Epithelial cell of prostate (primary cell): Measurements from ENCODE around the gene LASP1NB.
A peak's percentile ranks its signal among the peaks of the same experiment; 100 is the strongest.
"Not testable (repeated sequence)": the region's sequence is repeated elsewhere in the genome, so short reads cannot be mapped to it uniquely, and the experiment has no call there.

Experiments
- DNase-seq: peaks from one replicate; pipeline ENCODE4 v3.0.0-alpha.2; 2011; ENCODE audit warnings: low read depth, low spot score
- H3K27ac ChIP-seq: fragments of 450-650 bp; 2 replicates; pipeline ENCODE4 v1.5.1; 2017; ENCODE audit warnings: mild to moderate bottlenecking

Gene LASP1NB

DNA sequence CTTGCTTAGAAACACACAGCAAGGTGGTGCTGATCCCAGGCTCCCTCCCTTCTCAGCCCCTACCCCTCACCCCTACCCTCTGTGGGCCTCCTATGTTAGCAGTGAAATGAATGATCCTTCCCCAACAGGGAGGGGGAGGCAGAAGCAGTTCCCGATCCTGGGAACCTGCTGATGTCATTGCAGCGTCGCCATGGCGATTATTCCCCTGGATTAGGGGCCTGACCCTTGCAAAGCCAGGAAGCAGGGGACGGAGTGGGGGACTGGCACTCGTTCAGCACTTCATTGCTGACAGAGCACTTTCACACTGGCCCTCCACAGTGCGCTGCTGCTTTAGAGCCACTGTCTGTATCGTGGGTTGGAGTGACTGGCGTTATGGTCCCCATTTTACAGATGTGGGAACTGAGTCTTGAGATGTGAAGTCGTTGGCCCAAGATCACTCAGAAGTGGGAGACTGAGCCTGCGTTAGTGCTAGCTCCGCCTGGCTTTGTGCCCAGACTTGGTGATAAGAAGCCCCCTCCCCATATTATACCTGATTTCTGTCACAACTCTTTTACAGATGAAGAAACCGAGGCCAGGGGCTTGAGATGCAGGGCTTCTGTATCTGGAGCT lies 29.0 kb upstream of the LASP1NB start:
- DNase-seq: no peak
- no peak overlapping the region for H3K27ac ChIP-seq

DNA sequence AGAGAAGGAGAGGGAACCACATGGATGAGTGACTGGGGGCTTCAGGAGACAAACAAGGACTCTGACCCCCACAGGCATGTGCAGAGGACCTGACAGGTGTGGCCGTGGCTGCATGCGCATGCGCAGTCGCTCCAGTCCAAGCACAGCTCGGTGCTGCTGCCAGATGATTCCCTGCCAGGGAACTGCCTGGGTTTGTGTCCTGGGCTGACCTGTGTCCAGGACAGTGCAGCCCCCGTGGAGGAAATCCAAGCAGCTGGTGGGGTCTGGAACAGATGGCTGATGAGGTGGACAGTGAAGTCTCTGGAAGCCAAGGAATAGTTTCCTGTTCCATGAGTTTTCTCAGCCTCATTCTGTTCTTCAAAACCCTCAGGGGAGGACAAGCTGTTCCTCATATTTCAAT lies 28.2 kb upstream of the LASP1NB start:
- DNase-seq: no peak
- H3K27ac ChIP-seq: no peak overlapping the region

DNA sequence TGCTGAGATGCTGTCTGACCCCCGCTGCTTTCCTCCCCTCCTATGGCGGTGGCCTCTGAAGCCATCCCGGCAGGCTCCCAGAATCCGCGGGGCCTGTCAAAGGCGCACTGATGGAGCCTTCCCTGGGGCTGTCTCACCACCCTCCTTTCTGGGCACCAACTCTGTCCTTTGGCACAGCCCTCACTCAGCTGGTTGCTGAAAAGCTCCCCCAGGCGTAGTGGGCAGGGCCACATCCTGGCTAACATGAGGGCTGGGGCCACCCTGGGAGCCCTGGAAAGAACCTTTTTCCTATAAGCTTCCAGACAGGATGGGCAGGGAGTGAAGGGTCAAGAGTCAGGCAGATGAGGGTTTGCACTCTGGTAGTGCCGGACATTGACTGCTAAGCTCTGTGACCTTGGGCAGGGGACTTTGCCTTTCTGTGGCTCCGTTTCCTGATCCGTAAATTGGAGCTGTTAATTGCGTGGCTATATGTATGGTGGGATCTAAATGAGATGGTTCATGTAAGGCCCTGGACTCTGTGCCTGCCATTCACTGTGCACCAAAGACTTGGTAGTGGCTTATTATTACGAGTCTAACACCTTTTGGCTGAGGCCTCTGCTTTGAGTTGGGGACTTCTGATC lies 27.6 kb upstream of the LASP1NB start:
- no peak overlapping the region for H3K27ac ChIP-seq

DNA sequence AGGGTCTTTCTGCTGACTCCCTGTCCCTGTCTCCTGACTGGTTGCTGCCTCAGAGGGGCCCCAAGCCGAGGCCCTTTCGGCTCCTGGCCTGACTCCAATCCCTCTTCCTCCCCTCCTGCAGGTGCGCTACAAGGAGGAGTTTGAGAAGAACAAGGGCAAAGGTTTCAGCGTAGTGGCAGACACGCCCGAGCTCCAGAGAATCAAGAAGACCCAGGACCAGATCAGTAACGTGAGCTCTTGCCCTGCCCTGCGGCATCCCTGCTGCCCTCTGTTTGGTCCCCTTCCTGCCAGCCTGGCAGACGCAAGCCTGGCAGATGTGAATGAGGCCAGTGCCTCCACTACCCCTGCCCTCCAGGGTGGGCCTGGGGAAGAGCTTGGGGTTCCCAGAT lies 27.1 kb upstream of the LASP1NB start:
- no peak for DNase-seq
- H3K27ac ChIP-seq: no peak overlapping the region

More for the DNA sequence above, 27.6 kb upstream of the LASP1NB start:
- no peak for DNase-seq

DNA sequence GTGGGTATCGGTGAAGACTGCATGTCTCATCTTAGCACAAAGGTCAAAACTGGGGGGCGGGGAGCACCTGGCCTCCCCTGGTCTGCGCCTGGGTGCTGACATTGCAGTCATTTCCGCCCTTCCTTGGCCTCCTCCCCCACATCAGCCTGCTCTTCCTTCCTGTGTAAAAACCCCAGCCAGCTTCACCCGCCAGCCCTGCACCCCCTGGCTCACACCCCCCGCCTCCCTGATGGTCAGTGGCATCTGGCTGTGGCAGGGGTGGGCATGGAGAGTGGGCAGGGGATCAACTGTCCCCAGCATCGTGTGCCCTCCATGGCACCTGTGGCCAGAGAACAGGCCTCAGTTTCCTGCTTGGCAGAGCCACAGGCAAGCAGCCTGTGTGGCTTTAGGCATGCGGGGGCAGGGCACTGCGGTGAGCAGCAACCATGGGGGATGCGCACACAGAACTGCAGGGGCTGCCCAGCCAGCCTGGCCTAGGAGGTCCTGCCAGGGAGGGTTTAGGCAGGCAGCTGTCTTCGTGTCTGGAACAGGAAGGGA lies 26.5 kb upstream of the LASP1NB start:
- H3K27ac ChIP-seq: no peak overlapping the region
- DNase-seq: no peak

DNA sequence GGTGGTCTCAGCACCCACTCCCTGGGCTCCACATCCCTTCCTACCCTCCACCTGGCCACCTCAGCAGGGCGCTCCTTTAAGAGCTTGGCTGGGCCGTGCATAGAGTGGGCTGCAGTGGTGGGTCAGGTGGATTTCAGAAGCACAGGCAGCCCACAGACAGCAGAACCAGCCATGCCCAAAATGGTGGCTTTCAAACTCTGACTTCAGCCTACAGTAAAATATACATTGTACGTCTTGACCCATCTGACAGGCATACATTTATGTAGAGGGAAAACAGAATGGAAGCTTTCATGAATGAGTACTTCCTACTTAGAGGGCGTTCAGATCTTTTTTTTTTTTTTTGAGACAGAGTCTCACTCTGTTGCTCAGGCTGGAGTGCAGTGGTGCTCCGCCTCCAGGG lies 26.0 kb upstream of the LASP1NB start:
- H3K27ac ChIP-seq: no peak overlapping the region
- DNase-seq: no peak

DNA sequence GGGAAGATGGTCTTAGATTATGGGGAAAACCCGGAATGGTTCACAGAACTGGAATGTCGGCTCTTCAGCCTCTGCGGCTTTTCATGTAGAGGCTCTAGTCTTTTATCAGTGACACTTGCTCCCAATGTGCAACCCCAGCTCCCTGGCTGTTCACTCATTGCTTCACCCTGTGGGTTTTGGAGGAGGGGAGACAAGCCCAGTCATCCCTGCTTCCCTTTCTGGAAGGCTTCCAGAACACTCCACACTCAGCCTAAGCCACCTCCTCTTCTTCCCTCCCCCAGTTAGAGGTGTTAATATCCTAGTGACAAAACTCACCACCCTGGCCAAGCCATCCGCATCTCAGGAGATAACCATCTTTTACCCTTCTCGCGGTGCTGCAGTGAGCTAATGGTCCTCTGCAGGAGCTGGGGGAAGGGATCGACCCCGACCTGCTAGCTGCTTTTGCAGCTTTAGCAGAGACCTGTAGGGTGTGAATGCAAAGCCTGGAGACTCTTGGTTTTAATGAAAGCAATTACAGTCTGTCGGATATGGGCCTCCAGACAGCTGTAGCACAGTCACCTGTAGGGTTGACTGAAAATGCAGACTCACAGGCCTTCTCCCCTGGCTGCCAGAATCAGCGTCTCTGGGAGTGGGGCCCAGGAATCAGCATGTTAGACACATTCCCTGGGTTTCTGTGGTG lies 24.3 kb upstream of the LASP1NB start:
- H3K27ac ChIP-seq: peak overlapping the region; percentile 15
- DNase-seq: peak; percentile 58

DNA sequence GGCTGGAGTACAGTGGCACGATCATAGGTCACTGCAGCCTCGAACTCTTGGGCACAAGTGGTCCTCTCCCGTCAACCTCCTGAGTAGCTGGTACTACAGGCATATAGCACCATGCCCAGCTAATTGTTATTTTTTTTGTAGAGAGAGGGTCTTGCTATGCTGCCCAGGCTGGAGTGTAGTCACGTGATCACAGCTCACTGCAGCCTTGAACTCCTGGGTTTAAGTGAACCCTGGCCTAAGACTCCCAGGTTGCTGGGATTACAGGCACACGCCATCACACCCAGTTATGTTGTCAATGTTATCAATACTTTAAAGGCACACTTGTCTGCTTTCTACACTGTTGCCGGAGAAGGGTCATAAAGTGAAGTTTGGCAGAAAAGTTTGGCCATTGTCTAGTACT lies 22.0 kb upstream of the LASP1NB start:
- H3K27ac ChIP-seq: no peak overlapping the region

DNA sequence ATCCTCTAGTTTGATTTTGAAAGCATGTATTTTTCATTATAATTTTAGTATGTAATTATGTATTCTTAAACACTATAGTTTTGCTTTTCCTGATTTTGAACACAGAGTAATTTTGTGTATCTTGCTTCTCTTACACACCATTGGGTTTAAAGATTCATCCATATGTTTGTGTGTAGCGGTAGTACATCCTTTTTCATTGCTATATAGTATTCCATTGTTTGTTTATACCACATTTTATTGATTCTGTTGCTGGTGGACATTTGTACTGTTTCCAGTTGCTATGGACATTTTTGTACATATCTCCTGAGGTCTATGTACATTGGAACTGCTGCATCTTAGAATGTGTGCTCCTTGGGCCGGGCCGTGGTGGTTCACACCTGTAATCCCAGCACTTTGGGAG lies 20.5 kb upstream of the LASP1NB start:
- DNase-seq: no peak
- H3K27ac ChIP-seq: no peak overlapping the region

More for the DNA sequence above, 22.0 kb upstream of the LASP1NB start:
- no peak for DNase-seq

DNA sequence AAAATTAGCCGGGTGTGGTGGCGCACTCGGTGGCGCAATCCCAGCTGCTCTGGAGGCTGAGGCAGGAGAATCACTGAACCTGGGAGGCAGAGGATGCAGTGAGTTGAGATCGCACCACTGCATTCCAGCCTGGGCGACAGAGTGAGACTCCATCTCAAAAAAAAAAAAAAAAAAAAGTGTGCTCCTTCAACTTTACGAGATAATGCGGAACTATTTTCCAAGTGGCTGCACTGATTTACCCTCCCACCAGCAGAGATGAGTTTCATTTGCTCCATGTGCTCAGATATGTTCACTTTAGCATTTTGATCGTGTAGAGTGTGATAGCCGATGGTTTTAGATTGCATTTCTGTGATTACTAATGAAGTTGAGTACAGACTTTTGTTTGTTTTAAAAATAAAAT lies 20.0 kb upstream of the LASP1NB start:
- no peak for DNase-seq
- no peak overlapping the region for H3K27ac ChIP-seq

DNA sequence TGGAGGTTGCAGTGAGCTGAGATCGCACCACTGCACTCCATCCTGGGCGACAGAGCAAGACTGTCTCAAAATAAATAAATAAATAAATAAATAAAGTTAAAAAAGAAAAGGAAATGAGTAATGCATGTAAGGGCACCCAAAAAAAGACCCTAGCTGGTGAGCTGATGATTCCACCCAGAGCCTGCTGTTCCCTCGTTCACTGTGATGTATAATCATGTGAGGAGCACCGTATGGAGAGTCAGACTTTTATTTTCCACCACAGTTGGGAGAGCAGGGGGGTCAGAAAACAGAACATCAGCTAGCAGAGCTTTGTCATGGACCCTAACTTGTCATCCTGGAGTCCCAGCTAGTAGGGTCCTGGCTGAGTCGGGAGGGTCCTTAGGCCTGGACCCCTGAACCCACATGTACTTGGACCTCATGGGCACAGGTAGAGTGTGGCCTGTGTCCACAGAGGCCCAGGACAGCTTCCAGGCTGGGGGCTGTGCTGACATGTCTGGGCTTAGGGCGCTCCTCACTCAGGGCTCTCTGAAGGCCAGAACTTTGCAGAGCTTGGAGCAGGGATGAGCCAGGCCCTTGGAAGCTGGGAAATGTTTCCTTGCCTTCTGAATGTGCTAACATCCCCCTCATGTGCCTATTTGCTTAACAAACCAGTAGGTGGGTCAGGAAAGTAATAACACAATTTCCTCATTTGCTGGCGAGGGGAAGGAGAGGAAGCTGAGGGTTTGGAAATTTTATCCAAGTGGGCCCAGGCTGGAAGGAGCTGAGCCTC lies 18.8 kb upstream of the LASP1NB start:
- H3K27ac ChIP-seq: peak overlapping the region; percentile 33
- DNase-seq: no peak

DNA sequence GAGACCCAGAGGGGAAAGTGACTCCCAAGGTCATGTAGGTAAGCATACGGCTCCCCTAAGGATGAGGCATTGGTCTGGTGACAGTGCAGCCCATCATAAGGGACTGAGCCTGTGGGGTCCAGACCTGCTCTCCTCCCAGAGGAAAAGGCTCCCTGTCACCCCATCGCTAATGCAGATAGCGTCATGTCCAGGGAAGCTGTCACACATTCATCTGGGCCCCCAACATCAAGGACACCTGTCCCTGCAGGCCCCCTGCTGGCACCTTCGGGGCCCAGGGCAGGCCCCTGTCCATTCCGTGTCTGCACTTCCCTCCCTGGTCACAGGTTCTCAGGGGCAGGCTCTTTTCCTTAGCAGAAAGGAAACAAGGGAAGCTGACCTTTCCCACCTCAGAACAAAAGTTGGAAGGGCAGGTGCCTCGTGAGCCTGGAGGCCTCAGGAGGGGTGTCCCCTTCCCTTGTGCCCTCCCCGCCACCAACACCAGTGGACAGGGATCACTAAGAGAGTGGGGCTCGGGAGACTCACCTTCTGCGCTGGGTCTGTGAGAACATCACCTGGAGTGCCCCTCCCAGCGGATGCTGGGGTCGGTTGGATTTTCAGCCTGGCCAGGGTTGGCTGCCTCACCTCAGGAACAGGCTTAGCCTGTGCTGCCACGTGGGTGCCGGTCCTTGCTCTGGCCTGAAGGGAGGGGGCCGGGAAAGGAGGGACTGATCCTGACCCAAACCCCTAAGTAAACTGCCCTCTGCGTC lies 17.3 kb upstream of the LASP1NB start:
- H3K27ac ChIP-seq: peak overlapping the region; percentile 60
- DNase-seq: no peak

DNA sequence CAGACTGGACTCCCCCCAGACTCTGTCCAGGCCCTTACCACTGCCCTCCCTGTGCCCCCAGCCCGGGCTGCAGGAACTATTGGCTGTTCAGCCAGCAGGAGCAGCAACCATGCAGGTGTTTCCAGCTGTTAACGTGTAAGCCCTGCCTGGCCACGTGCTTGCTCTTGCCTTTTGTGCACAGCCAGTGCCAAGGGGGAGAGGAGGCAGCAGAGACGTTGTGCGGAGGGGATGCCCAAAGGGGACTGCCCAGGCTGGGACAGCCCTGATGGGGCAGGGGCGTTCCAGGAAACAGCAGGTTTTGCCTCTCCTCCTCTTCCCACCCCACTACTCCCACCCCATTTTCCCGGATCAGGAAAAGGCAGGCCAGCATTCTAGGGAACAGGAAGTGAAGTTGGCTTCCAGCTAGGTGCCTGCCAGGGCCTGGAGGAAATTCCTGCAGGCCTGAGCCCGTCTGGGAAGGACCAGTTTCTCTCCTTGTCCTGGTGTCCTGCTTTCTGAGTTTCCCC lies 16.7 kb upstream of the LASP1NB start:
- DNase-seq: no peak
- peak overlapping the region; percentile 60 for H3K27ac ChIP-seq

DNA sequence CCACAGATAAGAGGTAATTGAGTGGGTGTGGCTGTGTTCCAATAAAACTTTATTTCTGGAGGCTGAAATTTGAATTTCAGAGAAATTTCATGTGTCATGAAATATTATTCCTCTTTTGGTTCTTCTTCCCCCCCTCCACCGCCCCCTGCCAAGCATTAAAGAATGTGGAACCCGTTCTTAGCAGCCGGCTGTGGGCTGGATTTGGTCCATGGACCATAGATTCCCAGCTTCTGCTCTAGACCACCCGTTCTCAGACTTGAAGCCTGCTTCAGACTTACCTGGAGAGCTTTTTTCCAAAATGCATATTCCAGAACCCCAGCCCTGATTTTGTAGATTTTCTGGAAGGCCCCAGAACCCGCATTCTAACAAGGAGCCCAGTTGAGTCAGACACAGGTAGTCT lies 15.1 kb upstream of the LASP1NB start:
- H3K27ac ChIP-seq: no peak overlapping the region
- DNase-seq: no peak

DNA sequence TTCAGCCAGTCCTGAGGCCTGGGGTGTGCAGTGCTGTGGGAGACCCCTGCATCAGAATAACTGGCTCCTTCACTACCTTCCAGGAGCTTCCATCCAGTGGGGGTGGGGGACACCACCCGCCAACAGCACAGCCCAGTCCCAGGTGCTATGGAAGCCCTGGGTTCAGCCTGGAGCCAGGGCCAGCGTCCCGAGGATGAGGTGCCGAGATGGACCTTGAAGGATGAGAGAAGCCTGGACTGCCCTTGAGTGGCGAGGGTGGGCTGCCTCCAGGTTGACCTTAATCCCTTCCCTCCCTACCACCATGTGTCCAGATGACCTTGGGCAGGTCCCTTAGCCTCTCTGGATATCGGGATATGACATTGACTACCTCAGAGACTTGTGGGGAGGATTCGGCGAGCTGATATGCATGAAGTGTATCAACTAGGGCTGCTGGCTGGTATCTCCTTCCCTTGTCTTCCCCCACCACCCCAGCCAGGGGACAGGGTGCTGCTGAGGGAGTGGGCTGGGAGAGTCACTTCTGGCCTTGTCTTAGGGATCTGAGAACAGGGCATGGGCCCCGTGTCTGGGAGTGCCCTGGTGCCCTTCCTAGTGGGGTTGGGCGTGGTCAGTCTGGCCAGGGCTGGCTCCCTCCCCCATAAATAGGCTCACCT lies 14.2 kb upstream of the LASP1NB start:
- no peak overlapping the region for H3K27ac ChIP-seq

DNA sequence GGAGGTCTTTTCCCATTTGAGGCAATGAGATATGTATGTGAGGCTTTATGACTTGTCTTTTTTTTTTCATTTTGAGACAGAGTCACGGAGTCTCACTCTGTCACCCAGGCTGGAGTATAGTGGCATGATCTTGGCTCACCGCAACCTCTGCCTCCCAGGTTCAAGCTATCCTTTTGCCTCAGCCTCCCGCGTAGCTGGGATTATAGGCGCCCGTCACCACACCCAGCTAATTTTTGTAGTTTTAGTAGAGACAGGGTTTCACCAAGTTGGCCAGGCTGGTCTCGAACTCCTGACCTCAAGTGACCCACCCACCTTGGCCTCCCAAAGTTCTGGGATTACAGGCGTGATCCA lies 13.7 kb upstream of the LASP1NB start:
- H3K27ac ChIP-seq: not testable (repeated sequence)

More for the DNA sequence above, 14.2 kb upstream of the LASP1NB start:
- DNase-seq: no peak

DNA sequence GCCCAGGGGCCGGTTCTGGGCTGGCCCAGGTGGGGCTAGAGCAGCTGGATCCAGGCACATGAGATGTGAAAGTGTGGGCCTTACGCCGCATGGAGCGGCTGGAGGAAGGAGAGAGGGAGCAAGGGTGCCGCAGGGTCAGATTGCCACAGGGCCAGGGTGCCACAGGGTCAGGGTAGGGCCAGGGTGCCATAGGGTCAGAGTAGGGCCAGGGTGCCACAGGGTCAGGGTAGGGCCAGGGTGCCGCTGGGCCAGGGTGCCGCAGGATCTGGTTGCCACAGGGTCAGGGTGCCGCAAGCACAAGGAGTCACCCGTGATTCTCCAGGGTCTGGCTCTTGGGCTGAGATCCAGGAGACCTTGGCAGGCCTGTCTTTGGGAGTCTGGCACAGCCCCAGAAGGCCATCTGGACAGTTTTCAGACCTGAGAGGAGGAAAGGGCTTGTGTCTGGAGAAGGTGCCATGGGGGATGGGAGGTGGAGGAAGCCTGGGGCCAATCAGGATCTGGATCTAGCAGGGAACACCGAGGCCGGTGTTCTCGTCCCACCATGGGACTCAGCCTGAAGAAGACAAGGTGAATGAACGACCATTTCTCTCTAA lies 13.1 kb upstream of the LASP1NB start:
- DNase-seq: no peak
- H3K27ac ChIP-seq: no peak overlapping the region

More for the DNA sequence above, 13.7 kb upstream of the LASP1NB start:
- DNase-seq: not testable (repeated sequence)

DNA sequence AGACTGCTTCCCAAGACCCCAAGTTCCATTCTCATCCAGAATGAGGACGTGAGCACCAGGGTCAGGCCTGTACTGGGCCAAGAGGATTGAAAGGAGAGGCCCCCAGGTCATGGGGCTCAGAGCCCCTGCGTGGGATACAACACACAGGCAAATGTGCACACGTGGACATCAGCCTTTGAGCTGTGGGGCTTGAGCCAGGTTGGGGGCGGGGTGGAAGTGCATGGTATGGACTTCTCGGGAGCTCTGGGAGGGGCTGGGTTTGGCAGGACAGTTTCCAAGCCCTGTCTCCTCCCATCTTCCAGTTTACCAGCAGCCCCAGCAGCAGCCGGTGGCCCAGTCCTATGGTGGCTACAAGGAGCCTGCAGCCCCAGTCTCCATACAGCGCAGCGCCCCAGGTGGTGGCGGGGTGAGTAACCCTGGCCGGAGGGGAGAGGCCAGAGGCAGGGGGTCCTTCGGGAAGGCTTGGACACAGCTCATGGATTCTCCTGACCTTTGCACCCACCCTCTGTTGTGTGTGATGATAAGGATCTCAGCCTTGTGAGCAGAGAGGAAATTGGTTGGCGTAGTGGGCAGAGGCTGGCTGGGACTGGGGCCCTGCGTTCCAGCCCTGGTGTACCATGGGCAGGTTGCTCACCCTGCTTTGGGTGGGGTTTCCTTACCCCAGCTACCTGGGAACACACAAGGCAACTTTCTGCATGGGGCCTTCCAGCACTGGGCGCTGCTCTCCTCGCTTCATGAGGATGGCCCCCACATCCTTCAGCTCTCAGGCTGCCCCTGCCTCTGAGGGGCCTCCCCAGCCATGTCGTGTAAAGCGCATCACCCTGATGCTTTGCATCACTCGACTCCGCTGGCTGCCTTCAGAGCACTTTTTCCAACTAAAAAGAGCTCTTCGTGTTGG lies 10.4 kb upstream of the LASP1NB start:
- DNase-seq: no peak
- H3K27ac ChIP-seq: no peak overlapping the region
